Trophoblast cell (in vitro differentiated cells and primary cell): ENCODE data around the gene RALGAPA2.
A peak's percentile ranks its signal among the peaks of the same experiment; 100 is the strongest.

Experiments used
- DNase-seq, 2 donors: peaks; one replicate each; pipeline ENCODE4 v3.0.0-alpha.2; 2016
- H2AFZ ChIP-seq: 2 replicates; pipeline ENCODE4 v1.6.1; 2013; ENCODE audit warnings: low read length, moderate library complexity, mild to moderate bottlenecking; ENCODE audit not compliant: insufficient read depth, poor library complexity
- H2AK5ac ChIP-seq: 2 replicates; pipeline ENCODE4 v1.6.1; 2013; ENCODE audit warnings: mild to moderate bottlenecking, low read length
- H2BK120ac ChIP-seq: 2 replicates; pipeline ENCODE4 v1.6.1; 2013; ENCODE audit warnings: low read length, mild to moderate bottlenecking, moderate library complexity; ENCODE audit not compliant: insufficient read depth, poor library complexity
- H2BK12ac ChIP-seq: 2 replicates; pipeline ENCODE4 v1.6.1; 2013; ENCODE audit warnings: mild to moderate bottlenecking, low read length, moderate library complexity
- H2BK5ac ChIP-seq: 2 replicates; pipeline ENCODE4 v1.6.1; 2013; ENCODE audit warnings: low read length, low read depth, moderate library complexity, mild to moderate bottlenecking; ENCODE audit not compliant: poor library complexity
- H3K14ac ChIP-seq: 2 replicates; pipeline ENCODE4 v1.6.1; 2013; ENCODE audit warnings: mild to moderate bottlenecking, low read length
- H3K18ac ChIP-seq: 2 replicates; pipeline ENCODE4 v1.6.1; 2013; ENCODE audit warnings: mild to moderate bottlenecking, low read length
- H3K23ac ChIP-seq: 2 replicates; pipeline ENCODE4 v1.6.1; 2013; ENCODE audit warnings: low read length
- H3K27ac ChIP-seq: 2 replicates; pipeline ENCODE4 v1.5.1; 2013; ENCODE audit warnings: low read depth, mild to moderate bottlenecking, inconsistent platforms, low read length, moderate library complexity
- H3K27me3 ChIP-seq: 2 replicates; pipeline ENCODE4 v1.6.1; 2013; ENCODE audit warnings: inconsistent platforms, mild to moderate bottlenecking, low read length, moderate library complexity; ENCODE audit not compliant: insufficient read depth
- H3K36me3 ChIP-seq, 2 experiments: 1 replicate in 1 of 2; 2 replicates in 1 of 2; pipeline ENCODE4 v1.6.1; 2013; ENCODE audit warnings: low read length in 2 of 2, mild to moderate bottlenecking in 2 of 2, moderate library complexity in 1 of 2; ENCODE audit not compliant: insufficient read depth in 2 of 2, control insufficient read depth in 1 of 2
- H3K4ac ChIP-seq: 2 replicates; pipeline ENCODE4 v1.6.1; 2013; ENCODE audit warnings: low read depth, mild to moderate bottlenecking, low read length, moderate library complexity
- H3K4me1 ChIP-seq, 2 experiments: 1 replicate in 1 of 2; 2 replicates in 1 of 2; pipeline ENCODE4 v1.6.1; 2013; ENCODE audit warnings: low read length in 2 of 2, mild to moderate bottlenecking in 2 of 2, moderate library complexity in 1 of 2; ENCODE audit not compliant: insufficient read depth in 2 of 2, control insufficient read depth in 1 of 2
- H3K4me2 ChIP-seq: 2 replicates; pipeline ENCODE4 v1.6.1; 2013; ENCODE audit warnings: inconsistent platforms, mild to moderate bottlenecking, low read length, moderate library complexity
- H3K4me3 ChIP-seq: 2 replicates; pipeline ENCODE4 v1.5.1; 2013; ENCODE audit warnings: mild to moderate bottlenecking, low read depth, low read length, inconsistent platforms
- H3K79me1 ChIP-seq: one replicate; pipeline ENCODE4 v1.6.1; 2013; ENCODE audit warnings: low read length
- H3K79me2 ChIP-seq: 2 replicates; pipeline ENCODE4 v1.6.1; 2013; ENCODE audit warnings: low read length, mild to moderate bottlenecking; ENCODE audit not compliant: control insufficient read depth, insufficient read depth, poor library complexity
- H3K9ac ChIP-seq: 2 replicates; pipeline ENCODE4 v1.6.1; 2013; ENCODE audit warnings: mild to moderate bottlenecking, low read length
- H3K9me3 ChIP-seq: 2 replicates; pipeline ENCODE4 v1.6.1; 2013; ENCODE audit warnings: low read depth, mild to moderate bottlenecking, control low read depth, inconsistent platforms, low read length; ENCODE audit not compliant: insufficient read depth
- H4K12ac ChIP-seq: 2 replicates; pipeline ENCODE4 v1.6.1; 2013; ENCODE audit warnings: low read depth, mild to moderate bottlenecking, low read length, moderate library complexity
- H4K8ac ChIP-seq: 2 replicates; pipeline ENCODE4 v1.6.1; 2013; ENCODE audit warnings: low read depth, mild to moderate bottlenecking, low read length, moderate library complexity
- H4K91ac ChIP-seq: one replicate; pipeline ENCODE4 v1.6.1; 2013; ENCODE audit warnings: low read depth, mild to moderate bottlenecking, low read length, moderate library complexity
- WGBS: extraction: QIAGEN DNeasy Blood & Tissue Kit; methylation state at CpG from one replicate; pipeline ENCODE4 v1.1.7; 2013; ENCODE audit warnings: missing lambda C conversion rate; ENCODE audit not compliant: insufficient read length, insufficient coverage; ENCODE audit errors: extremely low coverage; 5-methylcytosine and 5-hydroxymethylcytosine counted together

The RALGAPA2 gene

DNA sequence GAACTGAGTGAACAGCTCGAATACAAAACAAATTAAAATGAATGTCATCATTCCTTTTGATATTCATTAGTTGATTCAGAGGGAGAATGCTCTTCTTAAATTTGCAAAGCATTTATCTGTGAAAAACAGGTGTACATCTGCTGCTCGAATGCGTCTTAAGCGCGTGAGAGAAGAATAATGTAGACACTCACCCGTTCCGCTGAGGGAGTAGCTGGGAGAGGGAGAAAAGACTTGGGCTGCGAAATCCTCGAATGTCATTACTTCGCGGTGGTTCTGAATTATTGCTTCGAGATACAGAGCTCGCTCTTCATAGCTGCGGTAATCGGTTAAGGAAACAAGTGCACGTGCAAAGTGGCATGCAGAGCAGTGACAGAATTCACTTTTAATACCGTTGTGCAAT, 300.6 kb downstream of the RALGAPA2 start:
- DNase-seq: no peak
- Histone ChIP-seq H3K14ac (no peak overlapping the region), H3K36me3 (no peaks in the 10 kb centered on the region), H3K9ac (no peak overlapping the region), H3K4me3 (no peak overlapping the region), H2BK12ac (no peak overlapping the region), H3K23ac (no peak overlapping the region), H3K79me2 (no peaks in the 10 kb centered on the region), H4K91ac (no peak overlapping the region), H2AK5ac (no peak overlapping the region), H3K18ac (no peak overlapping the region), H3K4me2 (no peak overlapping the region), H4K8ac (no peak overlapping the region), H3K27me3 (no peaks in the 10 kb centered on the region), H2BK5ac (no peak overlapping the region), H2AFZ (no peak overlapping the region), H3K4ac (no peak overlapping the region), H3K79me1 (no peaks in the 10 kb centered on the region), H3K9me3 (no peaks in the 10 kb centered on the region), H3K4me1 (no peaks in the 10 kb centered on the region), H4K12ac (no peak overlapping the region), H2BK120ac (no peak overlapping the region), H3K27ac (no peak overlapping the region)
- no CpG with 5 or more reads among the region's 17 CpGs for WGBS

DNA sequence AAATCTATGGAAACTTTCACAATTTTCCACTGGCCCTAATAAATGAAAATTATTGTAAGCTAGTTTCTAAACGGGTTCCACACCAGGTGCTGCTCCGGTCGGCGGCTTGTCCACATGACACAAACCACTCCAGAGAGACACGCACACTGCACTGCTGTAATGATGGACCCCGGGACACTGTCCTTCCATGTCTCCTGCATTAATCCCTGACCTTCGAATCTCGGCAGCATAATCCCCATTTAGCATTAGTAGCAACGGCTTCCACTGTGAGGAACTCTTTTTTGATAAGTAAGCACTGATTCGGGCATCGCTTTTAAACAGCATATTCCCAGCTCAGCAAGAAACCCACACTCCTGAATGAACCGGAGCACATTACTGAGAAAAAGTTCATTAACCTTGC, 301.0 kb downstream of the RALGAPA2 start:
- DNase-seq: no peak
- H4K12ac ChIP-seq: no peak overlapping the region
- H3K4me3 ChIP-seq: no peak overlapping the region
- H3K4me2 ChIP-seq: no peak overlapping the region
- H2AFZ ChIP-seq: no peak overlapping the region
- H3K23ac ChIP-seq: no peak overlapping the region
- H3K4me1 ChIP-seq: no peaks in the 10 kb centered on the region
- H3K18ac ChIP-seq: no peak overlapping the region
- no peak overlapping the region for H2AK5ac ChIP-seq
- no peaks in the 10 kb centered on the region for H3K9me3 ChIP-seq
- H3K14ac ChIP-seq: no peak overlapping the region
- no CpG with 5 or more reads among the region's 12 CpGs for WGBS
- H3K27me3 ChIP-seq: no peaks in the 10 kb centered on the region
- no peak overlapping the region for H3K9ac ChIP-seq
- H3K27ac ChIP-seq: no peak overlapping the region
- H2BK5ac ChIP-seq: no peak overlapping the region
- H4K8ac ChIP-seq: no peak overlapping the region
- H3K36me3 ChIP-seq: no peaks in the 10 kb centered on the region
- H2BK120ac ChIP-seq: no peak overlapping the region
- H3K79me1 ChIP-seq: no peaks in the 10 kb centered on the region
- H3K79me2 ChIP-seq: no peaks in the 10 kb centered on the region
- H3K4ac ChIP-seq: no peak overlapping the region
- no peak overlapping the region for H2BK12ac ChIP-seq
- H4K91ac ChIP-seq: no peak overlapping the region

DNA sequence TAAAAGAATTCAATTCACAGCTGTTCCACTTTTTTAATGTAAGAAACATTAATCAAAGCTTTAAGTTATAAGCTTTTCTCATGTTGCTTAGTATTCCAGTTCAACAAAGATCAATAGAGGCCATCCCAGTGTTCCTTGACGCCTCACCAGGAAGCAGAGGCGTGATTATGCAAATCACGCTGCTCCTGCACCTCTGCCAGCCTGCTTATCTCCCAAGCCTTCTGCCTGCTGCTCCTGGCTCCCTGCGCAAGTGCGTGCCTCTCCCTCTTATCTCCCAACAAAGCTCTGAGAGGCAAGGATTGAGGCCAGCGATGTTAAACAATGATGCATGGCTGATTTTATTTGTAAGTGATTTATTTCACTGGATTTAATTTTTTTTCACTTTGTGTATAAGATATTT, 301.8 kb downstream of the RALGAPA2 start:
- Histone ChIP-seq H4K91ac (no peak overlapping the region), H2BK5ac (no peak overlapping the region), H3K9me3 (no peaks in the 10 kb centered on the region), H3K27ac (no peak overlapping the region), H2AK5ac (no peak overlapping the region), H2BK120ac (no peak overlapping the region), H3K36me3 (no peaks in the 10 kb centered on the region), H3K4ac (no peak overlapping the region), H3K4me1 (no peaks in the 10 kb centered on the region), H3K14ac (no peak overlapping the region), H4K8ac (no peak overlapping the region), H2AFZ (no peak overlapping the region), H3K9ac (no peak overlapping the region), H3K23ac (no peak overlapping the region), H3K27me3 (no peaks in the 10 kb centered on the region), H3K18ac (no peak overlapping the region), H2BK12ac (no peak overlapping the region), H3K4me3 (no peak overlapping the region), H4K12ac (no peak overlapping the region), H3K79me2 (no peaks in the 10 kb centered on the region), H3K4me2 (no peak overlapping the region), H3K79me1 (no peaks in the 10 kb centered on the region)
- no CpG with 5 or more reads among the region's 6 CpGs for WGBS
- DNase-seq: peak in 1 of 2 donors; percentile 18

DNA sequence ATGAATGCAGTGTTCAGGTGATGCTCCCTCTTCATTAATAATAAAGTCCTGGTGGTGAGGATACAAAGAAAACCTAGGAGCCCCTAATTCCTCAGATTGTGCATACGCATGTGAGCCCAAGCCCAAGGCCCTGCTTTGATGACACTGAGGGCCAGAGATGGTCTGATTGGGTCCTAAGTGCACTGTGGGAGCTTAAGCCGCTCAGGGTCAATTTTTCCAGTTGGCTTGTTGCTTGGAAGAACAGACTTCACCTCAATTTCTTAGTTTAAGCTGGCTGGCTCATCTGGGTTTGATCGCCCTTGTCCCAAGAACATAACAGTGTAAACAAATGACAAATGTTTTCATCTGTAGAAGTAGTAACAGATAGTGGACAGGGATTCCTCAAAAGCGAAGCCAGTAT, 303.1 kb downstream of the RALGAPA2 start:
- no peak overlapping the region for H3K23ac ChIP-seq
- H3K9me3 ChIP-seq: no peaks in the 10 kb centered on the region
- H2BK12ac ChIP-seq: no peak overlapping the region
- no peak overlapping the region for H2BK5ac ChIP-seq
- H4K12ac ChIP-seq: no peak overlapping the region
- no peaks in the 10 kb centered on the region for H3K4me1 ChIP-seq
- H3K14ac ChIP-seq: no peak overlapping the region
- no peak for DNase-seq
- no CpG with 5 or more reads among the region's 4 CpGs for WGBS
- no peak overlapping the region for H3K4me3 ChIP-seq
- H4K8ac ChIP-seq: no peak overlapping the region
- H3K27ac ChIP-seq: no peak overlapping the region
- H3K18ac ChIP-seq: no peak overlapping the region
- H3K4me2 ChIP-seq: no peak overlapping the region
- no peak overlapping the region for H4K91ac ChIP-seq
- no peak overlapping the region for H2AK5ac ChIP-seq
- H2AFZ ChIP-seq: no peak overlapping the region
- no peaks in the 10 kb centered on the region for H3K79me2 ChIP-seq
- H3K36me3 ChIP-seq: no peaks in the 10 kb centered on the region
- no peak overlapping the region for H2BK120ac ChIP-seq
- no peak overlapping the region for H3K9ac ChIP-seq
- no peaks in the 10 kb centered on the region for H3K79me1 ChIP-seq
- no peaks in the 10 kb centered on the region for H3K27me3 ChIP-seq
- no peak overlapping the region for H3K4ac ChIP-seq
